Measurements from ENCODE around the gene XRCC3. TPM values are rescaled to one million over a fixed set of nuclear protein-coding genes. Genes with fewer than 3 reads are reported as not detected.

XRCC3 gene
- total RNA-seq, 1 experiment from 2014 or later = 36.8 TPM

DNA sequence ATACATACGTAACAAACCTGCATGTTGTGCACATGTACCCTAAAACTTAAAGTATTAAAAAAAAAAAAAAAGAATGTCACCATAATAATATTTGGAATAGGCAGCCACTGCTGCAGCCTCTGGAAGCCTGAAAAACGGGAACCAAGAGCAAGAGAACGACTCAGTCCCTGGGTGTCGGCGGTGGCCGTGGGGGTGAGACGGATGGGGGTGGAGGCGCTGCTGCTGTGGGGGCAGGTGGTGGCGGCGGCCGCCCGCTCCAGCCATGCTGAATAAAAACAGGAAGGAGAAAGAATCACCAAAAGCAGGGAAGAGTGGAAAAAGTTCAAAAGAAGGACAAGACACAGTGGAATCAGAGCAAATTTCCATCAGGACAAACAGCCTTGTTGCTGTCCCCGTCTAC is 47.3 kb upstream of the XRCC3 start:
- TF ChIP-seq SIN3A (IDR thresholded peaks at IDR 0.05; ENCODE audit: borderline replicate concordance, insufficient read depth, low read depth, low read length) (no peak), TCF7L2 (IDR thresholded peaks at IDR 0.05; ENCODE audit: low read depth, low read length) (no peak), REST (IDR thresholded peaks at IDR 0.05; ENCODE audit: insufficient read depth in 1 of 2, low read depth in 2 of 2, low read length in 1 of 2) (no peak)
- ChIA-PET CTCF (no interaction called here), POLR2A (interaction anchor here (0.5 kb wide), 1 partner anchor 157 kb away, joined by 9 read pairs; no protein-coding TSS in a partner anchor)
- BruUV-seq (replicated peaks) = no TSS peak
- in situ Hi-C loops (cut with HindIII; ENCODE audit: low pct_unique_long_range_greater_than_20kb, low sequenced_read_pairs) = no loop called here
- no peak for DNase-seq (ENCODE audit: low read depth, low spot score)
- Histone ChIP-seq H3K9me3 (ENCODE audit: control insufficient read depth, insufficient read depth, low read depth, low read length) (no peaks in the 10 kb centered on the region), H3K4me1 (ENCODE audit: control insufficient read depth, insufficient read depth, low read length) (no peaks in the 10 kb centered on the region), H3K27me3 (ENCODE audit: control insufficient read depth, insufficient read depth, low read length) (no peaks in the 10 kb centered on the region), H3K4me3 (ENCODE audit: low read depth in 2 of 2, low read length in 2 of 2) (no peak overlapping the region), H3K36me3 (ENCODE audit: control insufficient read depth, insufficient read depth, low read length) (no peaks in the 10 kb centered on the region), H3K27ac (ENCODE audit: low read length) (no peak overlapping the region)
- intact Hi-C loops (cut with micrococcal nuclease; ENCODE audit: unreplicated experiment) = no loop called here
- no peak for ATAC-seq

GRCh38 chr14:103762036-103762435 is 46.8 kb upstream of the XRCC3 start:
- ATAC-seq = no peak
- Histone ChIP-seq H3K36me3 (ENCODE audit: control insufficient read depth, insufficient read depth, low read length) (no peaks in the 10 kb centered on the region), H3K4me1 (ENCODE audit: control insufficient read depth, insufficient read depth, low read length) (no peaks in the 10 kb centered on the region), H3K4me3 (ENCODE audit: low read depth in 2 of 2, low read length in 2 of 2) (no peak overlapping the region), H3K27ac (ENCODE audit: low read length) (no peak overlapping the region), H3K9me3 (ENCODE audit: control insufficient read depth, insufficient read depth, low read depth, low read length) (no peaks in the 10 kb centered on the region), H3K27me3 (ENCODE audit: control insufficient read depth, insufficient read depth, low read length) (no peaks in the 10 kb centered on the region)
- no peak for DNase-seq (ENCODE audit: low read depth, low spot score)
- intact Hi-C loops (cut with micrococcal nuclease; ENCODE audit: unreplicated experiment) (no loop called here), in situ Hi-C loops (cut with HindIII; ENCODE audit: low pct_unique_long_range_greater_than_20kb, low sequenced_read_pairs) (no loop called here)
- BruUV-seq (replicated peaks) = no TSS peak
- TF ChIP-seq TCF7L2 (IDR thresholded peaks at IDR 0.05; ENCODE audit: low read depth, low read length) = no peak
- no peak for TF ChIP-seq SIN3A (IDR thresholded peaks at IDR 0.05; ENCODE audit: borderline replicate concordance, insufficient read depth, low read depth, low read length)
- no peak for TF ChIP-seq CTCF (IDR thresholded peaks at IDR 0.05)
- TF ChIP-seq REST (IDR thresholded peaks at IDR 0.05; ENCODE audit: insufficient read depth in 1 of 2, low read depth in 2 of 2, low read length in 1 of 2) = no peak
- TF ChIP-seq POLR2AphosphoS5 (IDR thresholded peaks at IDR 0.05; ENCODE audit: low read depth, low read length) = no peak
- ChIA-PET CTCF (no interaction called here), POLR2A (interaction anchor here (0.5 kb wide), 1 partner anchor 158 kb away, joined by 9 read pairs; no protein-coding TSS in a partner anchor)

All from Panc1 (cell line).